Tibial nerve (tissue), 4 donors: Measurements from ENCODE around the gene HYCC2. TPM values are rescaled to one million over a fixed set of nuclear protein-coding genes. Genes with fewer than 3 reads are reported as not detected.
A peak's percentile ranks its signal among the peaks of the same experiment; 100 is the strongest.
"Not testable (repeated sequence)": the region's sequence is repeated elsewhere in the genome, so short reads cannot be mapped to it uniquely, and the experiment has no call there.

ENCODE experiments used
- DNase-seq, 2 donors: peaks; one replicate each; pipeline ENCODE4 v3.0.0-alpha.2; 2019; ENCODE audit warnings: low spot score in 2 of 2
- H3K27ac ChIP-seq, 4 donors: fragments of 200-600 bp; sonication (generic) in 3 of 4; one replicate each; pipeline ENCODE4 v1.5.1; 2017 to 2019; ENCODE audit warnings: mild to moderate bottlenecking in 1 of 4
- H3K27me3 ChIP-seq, 2 donors: fragments of 200-600 bp; sonication (generic) in 1 of 2; one replicate each; pipeline versions ENCODE4 v1.5.1 to v1.6.0; 2017 to 2019
- H3K36me3 ChIP-seq, 3 donors: fragments of 200-600 bp; sonication (generic); one replicate each; pipeline ENCODE4 v1.5.1; 2018 to 2019
- H3K4me1 ChIP-seq, 4 donors: fragments of 200-600 bp; sonication (generic) in 3 of 4; one replicate each; pipeline ENCODE4 v1.5.1; 2017 to 2019
- H3K4me3 ChIP-seq, 4 donors: fragments of 200-600 bp; sonication (generic) in 3 of 4; one replicate each; pipeline ENCODE4 v1.5.1; 2017 to 2019; ENCODE audit warnings: mild to moderate bottlenecking in 1 of 4, moderate library complexity in 1 of 4
- H3K9me3 ChIP-seq, 4 donors: fragments of 200-600 bp; sonication (generic) in 3 of 4; one replicate each; pipeline ENCODE4 v1.5.1; 2017 to 2019
- CTCF ChIP-seq, 5 experiments: fragments of 200-600 bp in 3 of 5; fragments of 450-650 bp in 2 of 5; sonication (generic) in 3 of 5; IDR thresholded peaks; one replicate each; pipeline ENCODE4 v1.5.1; 2016 to 2019; ENCODE audit warnings: antibody characterized with exemption in 5 of 5, mild to moderate bottlenecking in 3 of 5, moderate library complexity in 2 of 5
- EP300 ChIP-seq, 2 donors: sonication (generic); formaldehyde crosslinking; IDR thresholded peaks; one replicate each; pipeline ENCODE4 v1.6.1; 2017; ENCODE audit warnings: antibody characterized with exemption in 2 of 2, mild to moderate bottlenecking in 1 of 2
- POLR2A ChIP-seq, 2 donors: fragments of 450-650 bp; IDR thresholded peaks; one replicate each; pipeline ENCODE4 v1.6.1; 2017; ENCODE audit warnings: antibody characterized with exemption in 2 of 2, mild to moderate bottlenecking in 2 of 2, moderate library complexity in 2 of 2
- WGBS, 2 donors: methylation state at CpG; one replicate each; pipeline ENCODE4 v1.1.5; 2018; 5-methylcytosine and 5-hydroxymethylcytosine counted together
- total RNA-seq, 4 donors: library from RNA; depleted of rRNA; stranded (reverse); fragments of >200 nt; gene quantifications; one replicate each; pipeline ENCODE4 v1.1.0, GENCODE V29; 2016

Gene HYCC2
- total RNA-seq, 4 donors from 2014 or later, result 17.3 to 27.9 (median 18.6) TPM

GRCh38 chr2:201073071-201073470, 1.6 kb upstream of the HYCC2 start:
- H3K4me3 ChIP-seq, result no peak overlapping the region
- no peaks in the 10 kb centered on the region for H3K9me3 ChIP-seq
- no peak for DNase-seq
- H3K27me3 ChIP-seq, result no peaks in the 10 kb centered on the region
- H3K36me3 ChIP-seq, result no peaks in the 10 kb centered on the region
- 63 to 81% methylated on average over 1 of the region's 1 CpG for WGBS, 2 donors
- H3K27ac ChIP-seq, result no peak overlapping the region
- H3K4me1 ChIP-seq, result peaks cover 5 to 69% (median 27%) of the 10 kb centered on the region in 4 donors
- no peak for TF ChIP-seq CTCF (IDR thresholded peaks at IDR 0.05)
- TF ChIP-seq POLR2A (IDR thresholded peaks at IDR 0.05), result no peak
- no peak for TF ChIP-seq EP300 (IDR thresholded peaks at IDR 0.05)

GRCh38 chr2:201072201-201072530, 695 bp upstream of the HYCC2 start:
- H3K27me3 ChIP-seq, result no peaks in the 10 kb centered on the region
- peaks cover 5 to 78% (median 27%) of the 10 kb centered on the region in 4 donors for H3K4me1 ChIP-seq
- H3K27ac ChIP-seq, result peak overlapping the region in 3 of 4 donors; percentile 59 to 93 (median 82)
- DNase-seq, result no peak
- no peaks in the 10 kb centered on the region for H3K9me3 ChIP-seq
- no peaks in the 10 kb centered on the region for H3K36me3 ChIP-seq
- TF ChIP-seq EP300 (IDR thresholded peaks at IDR 0.05), result no peak
- no peak for TF ChIP-seq CTCF (IDR thresholded peaks at IDR 0.05)
- no peak for TF ChIP-seq POLR2A (IDR thresholded peaks at IDR 0.05)
- peak overlapping the region; percentile 71 to 100 (median 90) for H3K4me3 ChIP-seq
- WGBS, 2 donors, result 2 to 3% methylated on average over 5 of the region's 5 CpGs

- 1 to 2% methylated on average over 19 to 21 of the region's 21 CpGs for WGBS, 2 donors
- Histone ChIP-seq H3K4me1 (peaks cover 5 to 82% (median 27%) of the 10 kb centered on the region in 4 donors), H3K9me3 (no peaks in the 10 kb centered on the region), H3K27ac (peak overlapping the region; percentile 59 to 93 (median 82)), H3K4me3 (peak overlapping the region; percentile 71 to 100 (median 90)), H3K27me3 (no peaks in the 10 kb centered on the region), H3K36me3 (no peaks in the 10 kb centered on the region)
- TF ChIP-seq POLR2A (IDR thresholded peaks at IDR 0.05) (no peak), CTCF (IDR thresholded peaks at IDR 0.05) (no peak), EP300 (IDR thresholded peaks at IDR 0.05) (no peak)
- no peak for DNase-seq
Measured at GRCh38 chr2:201070948-201071478, 458 bp downstream of the HYCC2 start.

- Histone ChIP-seq H3K27ac (no peak overlapping the region), H3K9me3 (no peaks in the 10 kb centered on the region), H3K27me3 (no peaks in the 10 kb centered on the region), H3K4me3 (no peak overlapping the region), H3K36me3 (peaks cover 0 to 9% (median 0%) of the 10 kb centered on the region in 3 donors), H3K4me1 (peaks cover 0 to 44% (median 8%) of the 10 kb centered on the region in 4 donors)
- no peak for TF ChIP-seq EP300 (IDR thresholded peaks at IDR 0.05)
- WGBS, 2 donors, result 72 to 78% methylated on average over 2 of the region's 2 CpGs
- DNase-seq, result no peak
Measured at GRCh38 chr2:201064797-201065329, 6.6 kb downstream of the HYCC2 start.

GRCh38 chr2:201063516-201063915, 8.0 kb downstream of the HYCC2 start:
- WGBS, 2 donors, result 90 to 92% methylated on average over 5 of the region's 5 CpGs
- H3K36me3 ChIP-seq, H3K27me3 ChIP-seq, DNase-seq, H3K27ac ChIP-seq, H3K9me3 ChIP-seq, H3K4me3 ChIP-seq: not testable (repeated sequence)
- peaks cover 0 to 30% (median 2%) of the 10 kb centered on the region in 4 donors for H3K4me1 ChIP-seq

- H3K36me3 ChIP-seq, result peaks cover 0 to 13% (median 0%) of the 10 kb centered on the region in 3 donors
- no peaks in the 10 kb centered on the region for H3K27me3 ChIP-seq
- TF ChIP-seq EP300 (IDR thresholded peaks at IDR 0.05), result no peak
- TF ChIP-seq CTCF (IDR thresholded peaks at IDR 0.05), result no peak
- TF ChIP-seq POLR2A (IDR thresholded peaks at IDR 0.05), result no peak
- no peak for DNase-seq
- H3K4me3 ChIP-seq, result no peak overlapping the region
- H3K4me1 ChIP-seq, result peaks cover 0 to 9% (median 0%) of the 10 kb centered on the region in 4 donors
- 90 to 92% methylated on average over 10 of the region's 10 CpGs for WGBS, 2 donors
- H3K27ac ChIP-seq, result no peak overlapping the region
- no peaks in the 10 kb centered on the region for H3K9me3 ChIP-seq
Measured at GRCh38 chr2:201059961-201060755, 11.3 kb downstream of the HYCC2 start.
